ENCODE results near the gene GMDS. TPM values are rescaled to one million over a fixed set of nuclear protein-coding genes. Genes with fewer than 3 reads are reported as not detected.

GMDS gene
- total and polyA plus RNA-seq, 2 of the 8 experiments (the other 6 are each of a cell fraction or from before 2014, with no cell fraction given), result 16.8 to 50.0 TPM

DNA sequence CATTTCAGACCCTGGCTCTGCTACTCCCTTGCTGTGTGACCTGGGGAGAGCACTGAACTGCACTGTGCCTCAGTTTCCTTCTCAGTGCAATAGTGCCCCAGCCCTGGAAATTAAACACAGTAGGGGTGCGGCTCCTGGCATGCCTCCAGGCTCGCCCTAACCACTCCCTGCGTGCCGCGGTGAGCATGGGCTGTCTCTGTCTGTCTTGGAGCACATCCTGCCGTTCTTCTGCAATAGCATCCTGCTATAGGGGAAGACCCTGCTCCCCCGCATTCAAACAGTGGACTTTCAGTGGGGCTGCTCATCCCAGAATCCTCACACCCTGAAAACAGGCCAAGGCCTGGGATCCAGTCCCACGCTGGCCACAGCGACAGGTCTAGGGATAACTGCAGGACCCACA, 506.2 kb downstream of the GMDS start:
- Histone ChIP-seq H2BK5ac (ENCODE audit: low read depth, low read length) (no peak overlapping the region), H2AFZ (ENCODE audit: low read length) (no peak overlapping the region), H3K56ac (replicated peaks; ENCODE audit: insufficient read length, low read depth, low read length) (no peak overlapping the region), H4K8ac (ENCODE audit: extremely low read depth, insufficient read depth, low read length) (no peak overlapping the region), H2BK15ac (ENCODE audit: low read length) (no peak overlapping the region), H2BK120ac (replicated peaks; ENCODE audit: low read depth, low read length) (no peak overlapping the region), H2BK12ac (ENCODE audit: low read depth, low read length) (no peak overlapping the region), H3K79me1 (ENCODE audit: low read depth, low read length) (peaks cover 3% of the 10 kb centered on the region; the same call in 1 of the 2 replicates), H3K4ac (replicated peaks; ENCODE audit: insufficient read length, low read depth, low read length) (no peak overlapping the region), H4K5ac (ENCODE audit: insufficient read length, low read depth, low read length) (no peak overlapping the region), H3K14ac (ENCODE audit: insufficient read length) (no peak overlapping the region), H3K27me3 (replicated peaks in 1 of 4; ENCODE audit: control insufficient read depth in 3 of 4, extremely low read depth in 1 of 4, insufficient read depth in 3 of 4, low read length in 3 of 4) (no peaks in the 10 kb centered on the region), H2BK20ac (ENCODE audit: low read length) (no peak overlapping the region), H2AK5ac (ENCODE audit: low read depth, low read length) (no peak overlapping the region), H3K36me3 (ENCODE audit: control insufficient read depth in 2 of 4, insufficient read depth in 4 of 4, low read length in 3 of 4) (no peaks in the 10 kb centered on the region), H3K23ac (ENCODE audit: insufficient read length) (no peak overlapping the region), H3K18ac (ENCODE audit: extremely low read depth, low read length) (no peak overlapping the region), H3K4me2 (ENCODE audit: insufficient read depth in 1 of 2, low read depth in 2 of 2, low read length in 2 of 2) (no peak overlapping the region), H4K20me1 (replicated peaks in 1 of 2; ENCODE audit: control insufficient read depth in 1 of 2, insufficient read depth in 2 of 2, low read length in 2 of 2) (peaks cover 0 to 8% of the 10 kb centered on the region in 2 experiments), H3K4me1 (replicated peaks in 1 of 4; ENCODE audit: control insufficient read depth in 3 of 4, insufficient read depth in 4 of 4, low read length in 3 of 4) (no peaks in the 10 kb centered on the region), H3K9me3 (ENCODE audit: insufficient read depth in 2 of 2, low read depth in 1 of 2, low read length in 1 of 2) (no peaks in the 10 kb centered on the region), H4K91ac (replicated peaks; ENCODE audit: insufficient read length, low read length) (no peak overlapping the region), H3K9ac (replicated peaks in 1 of 4; ENCODE audit: extremely low read depth in 1 of 4, low read depth in 3 of 4, low read length in 3 of 4) (no peak overlapping the region), H3K79me2 (ENCODE audit: control insufficient read depth in 1 of 2, insufficient read depth in 2 of 2, low read length in 2 of 2) (no peaks in the 10 kb centered on the region), H3K4me3 (ENCODE audit: extremely low read depth in 1 of 4, insufficient read depth in 2 of 4, low read depth in 3 of 4, low read length in 4 of 4) (no peak overlapping the region), H3K27ac (ENCODE audit: low read depth, low read length) (no peak overlapping the region), H3K23me2 (ENCODE audit: low read depth, low read length) (peaks cover 9% of the 10 kb centered on the region; the same call in 1 of the 2 replicates)
- DNase-seq (ENCODE audit: low read depth in 1 of 2, low spot score in 2 of 2) (no peak), FAIRE-seq (no peak)
- CTCF ChIA-PET (ENCODE audit: partially characterized antibody), result interaction anchor here (1.0 kb wide), 2 partner anchors 10 to 18 kb away, joined by 3 read pairs; no protein-coding TSS in a partner anchor
- POLR2A ChIA-PET (ENCODE audit: partially characterized antibody), result no interaction called here
- 93% methylated on average over 9 of the region's 9 CpGs; no CpG with 5 or more reads in 1 of the 2 experiments for WGBS, 2 experiments (ENCODE audit: extremely low coverage in 1 of 2, insufficient coverage in 1 of 2, insufficient read length in 1 of 2, insufficient replicate concordance in 2 of 2, low coverage in 1 of 2, low lambda C conversion rate in 2 of 2, missing lambda C conversion rate in 1 of 2)
- no peak for TF ChIP-seq RAD21 (IDR thresholded peaks at IDR 0.05 in 1 of 2, conservative IDR thresholded peaks at IDR 0.05 in 1 of 2; ENCODE audit: low read depth in 2 of 2, low read length in 2 of 2)
- no peak for TF ChIP-seq HDAC2 (IDR thresholded peaks at IDR 0.05; ENCODE audit: borderline replicate concordance in 1 of 2, low read depth in 2 of 2, low read length in 2 of 2)
- TF ChIP-seq CBX8 (IDR thresholded peaks at IDR 0.05; ENCODE audit: borderline replicate concordance, low read depth, low read length), result no peak
- TF ChIP-seq TEAD4 (IDR thresholded peaks at IDR 0.05; ENCODE audit: low read depth, low read length), result no peak
- TF ChIP-seq, protein P1, sequence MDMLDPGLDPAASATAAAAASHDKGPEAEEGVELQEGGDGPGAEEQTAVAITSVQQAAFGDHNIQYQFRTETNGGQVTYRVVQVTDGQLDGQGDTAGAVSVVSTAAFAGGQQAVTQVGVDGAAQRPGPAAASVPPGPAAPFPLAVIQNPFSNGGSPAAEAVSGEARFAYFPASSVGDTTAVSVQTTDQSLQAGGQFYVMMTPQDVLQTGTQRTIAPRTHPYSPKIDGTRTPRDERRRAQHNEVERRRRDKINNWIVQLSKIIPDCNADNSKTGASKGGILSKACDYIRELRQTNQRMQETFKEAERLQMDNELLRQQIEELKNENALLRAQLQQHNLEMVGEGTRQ (IDR thresholded peaks at IDR 0.05; ENCODE audit: low read length), result no peak
- no peak for TF ChIP-seq CREB1 (IDR thresholded peaks at IDR 0.05)
- no peak for TF ChIP-seq NRF1 (IDR thresholded peaks at IDR 0.05; ENCODE audit: low read depth, low read length)
- TF ChIP-seq CHD1 (IDR thresholded peaks at IDR 0.05; ENCODE audit: low read depth, low read length), result no peak
- TF ChIP-seq, protein P2, sequence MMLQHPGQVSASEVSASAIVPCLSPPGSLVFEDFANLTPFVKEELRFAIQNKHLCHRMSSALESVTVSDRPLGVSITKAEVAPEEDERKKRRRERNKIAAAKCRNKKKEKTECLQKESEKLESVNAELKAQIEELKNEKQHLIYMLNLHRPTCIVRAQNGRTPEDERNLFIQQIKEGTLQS (IDR thresholded peaks at IDR 0.05; ENCODE audit: insufficient read depth, low read depth, low read length), result no peak
